Measurements from ENCODE around the gene CFAP74. TPM values are rescaled to one million over a fixed set of nuclear protein-coding genes. Genes with fewer than 3 reads are reported as not detected.

CFAP74 gene
- total and polyA plus RNA-seq, 2 of the 4 experiments (the other 2 are of a cell fraction): not detected

- no peak overlapping the region for H2BK15ac ChIP-seq (ENCODE audit: low read depth, low read length)
- no peak overlapping the region for H4K5ac ChIP-seq (ENCODE audit: low read depth, low read length)
- dilution Hi-C loops (cut with HindIII; ENCODE audit: low sequenced_read_pairs, unreplicated experiment) (no loop called here), in situ Hi-C loops (cut with MboI; ENCODE audit: low sequenced_read_pairs) (loop anchor here (10.0 kb wide), 1 partner anchor 91 kb away; no protein-coding TSS in a partner anchor), intact Hi-C loops (cut with micrococcal nuclease) (loop anchor here (1.0 to 5.0 kb wide), 2 partner anchors 83 to 101 kb away; no protein-coding TSS in a partner anchor)
- BruUV-seq (replicated peaks): no TSS peak
- H2BK120ac ChIP-seq (ENCODE audit: low read depth, low read length): no peak overlapping the region
- H3K23ac ChIP-seq (ENCODE audit: low read depth, low read length): no peak overlapping the region
- CTCF ChIA-PET: interaction anchor here (1.1 to 2.4 kb wide), 10 partner anchors 8 to 140 kb away, joined by 3 to 10 read pairs (median 4); no protein-coding TSS in a partner anchor
- H2AFZ ChIP-seq (replicated peaks; ENCODE audit: low read length, poor library complexity): peak overlapping the region; percentile 43
- no peak overlapping the region for H3K4ac ChIP-seq (ENCODE audit: low read depth, low read length)
- H4K20me1 ChIP-seq (ENCODE audit: insufficient read depth, low read length): no peaks in the 10 kb centered on the region; the same call in 1 of the 2 replicates
- no peak overlapping the region for H4K91ac ChIP-seq (ENCODE audit: insufficient read depth, low read depth, low read length)
- no peaks in the 10 kb centered on the region for H3K9me1 ChIP-seq (ENCODE audit: insufficient read depth, low read length)
- H3K18ac ChIP-seq (ENCODE audit: low read depth, low read length): no peak overlapping the region
- H3K4me1 ChIP-seq (ENCODE audit: control insufficient read depth, insufficient read depth, low read length): peaks cover 2% of the 10 kb centered on the region; the same call in 1 of the 2 replicates
- POLR2A ChIA-PET (ENCODE audit: unreplicated experiment): no interaction called here
- no peaks in the 10 kb centered on the region; the same call in 1 of the 2 replicates for H3K9me3 ChIP-seq (ENCODE audit: control insufficient read depth, insufficient read depth, low read length)
- H3K4me3 ChIP-seq (ENCODE audit: insufficient read depth, low read depth, low read length): no peak overlapping the region
- no peak for TF ChIP-seq MAFK (IDR thresholded peaks at IDR 0.05; ENCODE audit: low read depth, low read length)
- no peak for TF ChIP-seq CEBPB (IDR thresholded peaks at IDR 0.05; ENCODE audit: low read depth, low read length)
- TF ChIP-seq NFE2L2 (IDR thresholded peaks at IDR 0.05; ENCODE audit: low read depth, low read length): no peak
- peaks cover 49% of the 10 kb centered on the region for H3K27me3 ChIP-seq (ENCODE audit: control insufficient read depth, insufficient read depth, low read length)
- peak overlapping the region; percentile 28 for H2AK9ac ChIP-seq (replicated peaks; ENCODE audit: low read depth, low read length, poor library complexity)
- no peaks in the 10 kb centered on the region for H3K79me1 ChIP-seq (ENCODE audit: low read depth in 1 of 2, low read length in 2 of 2)
- 44% methylated on average over 10 of the region's 15 CpGs; no CpG with 5 or more reads in 1 of the 2 experiments for WGBS, 2 experiments (ENCODE audit: extremely low coverage in 2 of 2, insufficient read length in 1 of 2)
- H3K9ac ChIP-seq (ENCODE audit: low read depth, low read length): no peak overlapping the region
- H3K56ac ChIP-seq (ENCODE audit: extremely low read depth, insufficient read depth, low read length): no peak overlapping the region
- no peak overlapping the region for H4K8ac ChIP-seq (ENCODE audit: low read depth in 2 of 2, low read length in 2 of 2)
- no peak for ATAC-seq (ENCODE audit: low read depth)
- H2BK5ac ChIP-seq (ENCODE audit: low read depth, low read length, poor library complexity, severe bottlenecking): no peak overlapping the region
- DNase-seq: peak; percentile 10
- H2AK5ac ChIP-seq (ENCODE audit: low read depth, low read length): no peak overlapping the region
- no peak overlapping the region for H3K14ac ChIP-seq (replicated peaks; ENCODE audit: low read depth, low read length)
- H3K36me3 ChIP-seq (ENCODE audit: control insufficient read depth, insufficient read depth, low read length): no peaks in the 10 kb centered on the region
- H3K4me2 ChIP-seq (ENCODE audit: low read depth, low read length): no peak overlapping the region
- H2BK20ac ChIP-seq (ENCODE audit: low read depth, low read length): no peak overlapping the region
- H3K27ac ChIP-seq (ENCODE audit: insufficient read depth, low read length): no peak overlapping the region
Observed at GRCh38 chr1:2045468-2046173, 42.0 kb upstream of the CFAP74 start.
